GM19099 (cell line): ENCODE results near the gene ASB14.

ENCODE experiments used
- POLR2A ChIP-seq: IDR thresholded peaks from 3 replicates; pipeline ENCODE4 v1.6.1; 2011; ENCODE audit warnings: low read depth; ENCODE audit not compliant: insufficient read length; ENCODE audit errors: extremely low read depth

Gene ASB14

DNA sequence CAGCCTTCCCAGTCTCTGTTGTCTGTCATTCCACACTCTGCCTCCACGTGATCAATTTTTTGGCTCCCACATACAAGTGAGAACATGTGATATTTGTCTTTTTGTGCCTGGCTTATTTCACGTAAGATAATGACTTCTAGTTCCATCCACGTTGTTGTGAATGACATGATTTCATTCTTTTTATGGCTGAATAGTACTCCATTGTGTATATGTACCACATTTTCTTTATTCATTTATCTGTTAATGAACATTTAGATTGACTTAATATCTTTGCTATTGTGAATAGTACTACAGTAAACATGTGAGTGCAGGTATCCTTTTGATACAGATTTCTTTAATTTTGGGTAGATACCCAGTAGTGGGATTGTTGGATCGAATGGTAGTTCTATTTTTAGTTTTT is 31.4 kb downstream of the ASB14 start:
- TF ChIP-seq POLR2A: no peak

GRCh38 chr3:57257678-57258077 is 34.8 kb downstream of the ASB14 start:
- no peak for TF ChIP-seq POLR2A

DNA sequence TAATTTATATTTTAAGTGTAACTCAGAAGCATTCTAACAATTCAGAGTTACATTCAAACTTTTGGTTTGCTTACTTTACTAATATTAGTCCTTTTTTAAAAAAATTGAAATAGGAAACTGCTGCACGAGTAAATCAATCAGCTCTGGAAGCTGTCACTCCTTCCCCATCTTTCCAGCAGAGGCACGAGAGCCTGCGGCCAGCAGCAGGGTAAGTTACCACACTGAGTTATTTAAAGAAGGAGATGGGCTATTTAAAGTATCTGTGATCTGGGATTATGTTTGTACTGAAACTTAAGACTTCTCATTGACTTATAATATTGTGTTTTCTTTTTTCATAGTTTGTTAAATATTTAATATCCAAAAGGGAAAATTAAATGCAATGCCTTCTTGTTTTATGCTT is 35.6 kb downstream of the ASB14 start:
- TF ChIP-seq POLR2A: no peak

DNA sequence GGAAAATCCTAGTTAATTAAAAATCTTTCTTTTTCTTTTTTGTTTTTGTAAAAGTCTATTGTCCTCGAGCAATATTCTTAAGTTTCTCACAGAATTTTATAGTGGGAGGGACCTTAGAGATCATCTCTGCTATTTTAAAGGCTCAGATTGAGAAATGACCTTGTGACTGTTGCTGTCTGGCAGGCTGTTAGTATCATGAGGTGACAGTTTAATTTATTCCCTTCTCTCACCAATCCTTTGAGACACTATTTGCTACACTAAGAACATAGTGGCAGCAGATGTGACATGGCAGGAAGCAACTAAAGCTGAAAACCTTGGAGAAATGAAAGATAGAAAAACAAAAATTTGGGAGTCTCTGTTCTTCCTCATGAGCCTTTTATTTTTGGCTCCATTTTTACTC is 40.1 kb downstream of the ASB14 start:
- no peak for TF ChIP-seq POLR2A

DNA sequence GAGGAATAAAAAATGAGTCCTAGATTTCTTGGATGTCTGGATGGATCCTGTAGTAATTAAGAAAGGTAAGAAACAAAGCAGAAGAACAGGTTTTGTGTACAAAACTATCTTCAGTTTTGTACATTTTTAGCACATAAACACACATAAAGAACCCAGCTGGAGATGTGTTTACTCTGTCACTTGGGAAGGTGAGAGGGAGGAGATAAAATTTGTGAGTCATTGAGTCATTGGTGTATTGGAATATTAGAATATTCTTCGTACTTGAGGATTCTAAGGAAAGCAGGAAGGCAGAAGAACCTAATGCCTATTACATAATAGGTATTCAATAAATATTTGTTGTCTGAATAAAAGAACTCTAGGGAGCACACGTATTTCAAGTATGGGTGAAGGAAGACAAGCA is 47.5 kb downstream of the ASB14 start:
- no peak for TF ChIP-seq POLR2A

GRCh38 chr3:57234613-57235575 is 57.6 kb downstream of the ASB14 start:
- no peak for TF ChIP-seq POLR2A

DNA sequence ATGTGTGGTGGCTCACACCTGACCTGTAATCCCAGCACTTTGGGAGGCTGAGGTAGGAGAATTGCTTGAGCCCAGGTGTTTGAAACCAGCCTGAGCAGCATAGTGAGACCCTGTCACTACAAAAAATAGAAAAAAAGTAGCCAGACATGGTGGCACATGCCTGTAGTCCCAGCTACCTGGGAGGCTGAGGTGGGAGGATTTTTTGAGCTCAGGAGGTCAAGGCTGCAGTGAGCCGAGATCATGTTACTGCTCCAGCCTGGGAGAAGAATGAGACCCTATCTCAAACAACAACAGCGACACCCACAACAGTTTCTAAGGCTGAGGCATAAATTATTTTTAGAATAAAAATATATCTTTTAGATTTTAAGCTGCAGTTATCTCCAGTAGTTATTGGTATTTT is 58.7 kb downstream of the ASB14 start:
- TF ChIP-seq POLR2A: no peak

DNA sequence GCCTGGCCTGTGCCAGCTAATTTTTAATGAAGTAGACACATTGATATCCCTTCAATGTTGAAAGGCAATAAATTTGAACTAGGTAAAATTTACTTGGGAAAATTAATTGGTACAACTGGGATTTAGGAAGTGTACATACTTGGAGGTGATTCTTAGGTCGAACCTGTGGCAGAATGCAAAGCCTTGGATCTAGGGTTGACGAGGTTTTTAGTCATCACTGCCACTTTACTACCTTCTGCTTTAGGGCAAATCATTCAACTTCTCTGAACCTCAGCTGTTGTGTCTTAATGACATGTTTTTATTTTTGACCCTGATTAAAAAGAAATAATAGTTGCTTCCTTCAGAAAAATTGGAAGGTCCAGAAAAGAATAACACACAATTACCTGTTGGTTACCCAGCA is 62.5 kb downstream of the ASB14 start:
- no peak for TF ChIP-seq POLR2A

GRCh38 chr3:57227930-57228751 is 64.3 kb downstream of the ASB14 start:
- peak; percentile 18 for TF ChIP-seq POLR2A

- peak; percentile 87 for TF ChIP-seq POLR2A
Observed at GRCh38 chr3:57227204-57227929, 65.1 kb downstream of the ASB14 start, which contains the start of gene APPL1. Gene APPL1 (plus strand): TSS chr3:57227729. CDS start chr3:57227884, 155 bp downstream.

DNA sequence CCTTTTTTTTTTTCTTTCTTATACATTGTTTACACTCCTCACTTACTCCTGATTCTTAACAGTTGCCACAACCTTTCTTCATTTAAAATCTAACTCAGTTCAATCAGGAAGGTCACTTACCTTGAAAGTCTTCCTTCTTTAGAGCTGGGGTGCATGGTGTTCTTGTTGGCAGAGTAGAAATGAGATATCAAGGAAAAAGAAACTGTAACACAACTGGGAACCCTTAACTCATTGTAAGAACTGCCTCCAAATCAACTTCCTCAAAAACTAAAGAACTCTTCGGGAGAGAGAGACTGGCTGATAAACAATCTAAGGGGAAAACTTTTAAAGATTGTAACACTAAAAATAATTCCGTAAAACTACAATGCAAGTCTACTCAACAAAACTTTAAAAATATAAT is 66.3 kb downstream of the ASB14 start:
- no peak for TF ChIP-seq POLR2A

DNA sequence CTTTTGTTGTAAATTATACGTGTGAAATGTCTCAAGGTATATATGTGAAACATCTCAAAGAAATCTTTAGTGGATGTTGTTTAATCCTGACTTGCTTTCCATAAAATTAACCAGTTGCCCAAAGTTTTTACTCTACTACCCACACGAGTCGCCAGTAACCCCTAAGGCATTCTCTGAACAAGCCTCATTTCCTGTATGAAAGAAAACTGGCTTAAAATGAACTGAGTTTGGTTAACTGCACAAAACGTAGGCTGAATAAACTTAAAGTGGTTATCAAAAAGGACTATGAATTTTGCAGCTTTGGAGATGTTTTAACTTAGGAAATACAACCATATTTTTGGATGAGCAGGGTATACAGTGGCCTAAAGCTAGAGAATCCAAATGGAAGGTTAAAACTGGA is 67.6 kb downstream of the ASB14 start:
- no peak for TF ChIP-seq POLR2A

GRCh38 chr3:57221883-57222282 is 70.6 kb downstream of the ASB14 start:
- no peak for TF ChIP-seq POLR2A
